ENCODE data around the gene ZNF587B.
"Not testable (repeated sequence)": the region's sequence is repeated elsewhere in the genome, so short reads cannot be mapped to it uniquely, and the experiment has no call there.

ZNF587B gene

DNA sequence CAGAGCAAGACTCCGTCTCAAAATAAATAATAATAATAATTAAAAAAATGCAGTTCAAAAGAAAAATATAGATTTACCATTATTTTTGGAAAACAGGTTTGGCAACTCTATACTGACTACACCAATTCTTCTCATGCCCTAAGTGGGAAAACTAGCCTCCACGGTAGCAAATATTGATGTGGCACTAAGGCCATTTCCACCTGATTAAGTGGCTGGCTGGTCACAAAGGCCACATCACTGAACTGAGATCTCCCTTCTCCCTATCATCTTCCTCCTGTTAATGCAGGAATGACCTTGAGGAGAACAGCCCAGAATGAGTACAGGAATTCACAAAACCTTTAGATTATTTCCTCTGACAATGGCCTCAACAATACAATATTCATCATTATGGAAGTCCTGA is 40.1 kb downstream of the ZNF587B start:
- TF ChIP-seq, protein P1, sequence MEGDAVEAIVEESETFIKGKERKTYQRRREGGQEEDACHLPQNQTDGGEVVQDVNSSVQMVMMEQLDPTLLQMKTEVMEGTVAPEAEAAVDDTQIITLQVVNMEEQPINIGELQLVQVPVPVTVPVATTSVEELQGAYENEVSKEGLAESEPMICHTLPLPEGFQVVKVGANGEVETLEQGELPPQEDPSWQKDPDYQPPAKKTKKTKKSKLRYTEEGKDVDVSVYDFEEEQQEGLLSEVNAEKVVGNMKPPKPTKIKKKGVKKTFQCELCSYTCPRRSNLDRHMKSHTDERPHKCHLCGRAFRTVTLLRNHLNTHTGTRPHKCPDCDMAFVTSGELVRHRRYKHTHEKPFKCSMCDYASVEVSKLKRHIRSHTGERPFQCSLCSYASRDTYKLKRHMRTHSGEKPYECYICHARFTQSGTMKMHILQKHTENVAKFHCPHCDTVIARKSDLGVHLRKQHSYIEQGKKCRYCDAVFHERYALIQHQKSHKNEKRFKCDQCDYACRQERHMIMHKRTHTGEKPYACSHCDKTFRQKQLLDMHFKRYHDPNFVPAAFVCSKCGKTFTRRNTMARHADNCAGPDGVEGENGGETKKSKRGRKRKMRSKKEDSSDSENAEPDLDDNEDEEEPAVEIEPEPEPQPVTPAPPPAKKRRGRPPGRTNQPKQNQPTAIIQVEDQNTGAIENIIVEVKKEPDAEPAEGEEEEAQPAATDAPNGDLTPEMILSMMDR (IDR thresholded peaks at IDR 0.05; ENCODE audit: borderline replicate concordance, control extremely low read depth, extremely low read depth, insufficient read depth, missing control alignments), result no peak
- DNase-seq (ENCODE audit: low spot score), result no peak
- in situ Hi-C loops (cut with MboI; ENCODE audit: low sequenced_read_pairs, unreplicated experiment), result no loop called here

DNA sequence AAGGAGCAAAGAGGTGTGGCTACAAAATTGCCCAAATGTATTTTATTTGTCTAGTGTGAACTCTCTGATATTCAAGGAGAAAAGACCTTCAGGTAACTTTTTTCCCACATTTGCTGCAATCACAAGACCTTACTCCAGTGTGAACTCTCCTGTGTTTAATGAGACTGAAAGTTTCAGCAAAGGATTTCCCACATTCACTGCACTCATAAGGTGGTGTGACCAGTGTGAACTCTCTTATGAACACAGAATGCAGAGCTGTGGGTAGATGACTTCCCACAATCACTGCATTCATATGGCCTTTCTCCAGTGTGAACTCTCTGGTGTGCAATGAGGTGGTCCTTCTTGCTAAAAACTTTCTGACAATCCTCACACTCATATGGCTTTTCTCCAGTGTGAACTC is 42.4 kb downstream of the ZNF587B start:
- TF ChIP-seq, protein P1 (IDR thresholded peaks at IDR 0.05; ENCODE audit: borderline replicate concordance, control extremely low read depth, extremely low read depth, insufficient read depth, missing control alignments), result no peak
- in situ Hi-C loops (cut with MboI; ENCODE audit: low sequenced_read_pairs, unreplicated experiment), result no loop called here
- DNase-seq (ENCODE audit: low spot score), result no peak

DNA sequence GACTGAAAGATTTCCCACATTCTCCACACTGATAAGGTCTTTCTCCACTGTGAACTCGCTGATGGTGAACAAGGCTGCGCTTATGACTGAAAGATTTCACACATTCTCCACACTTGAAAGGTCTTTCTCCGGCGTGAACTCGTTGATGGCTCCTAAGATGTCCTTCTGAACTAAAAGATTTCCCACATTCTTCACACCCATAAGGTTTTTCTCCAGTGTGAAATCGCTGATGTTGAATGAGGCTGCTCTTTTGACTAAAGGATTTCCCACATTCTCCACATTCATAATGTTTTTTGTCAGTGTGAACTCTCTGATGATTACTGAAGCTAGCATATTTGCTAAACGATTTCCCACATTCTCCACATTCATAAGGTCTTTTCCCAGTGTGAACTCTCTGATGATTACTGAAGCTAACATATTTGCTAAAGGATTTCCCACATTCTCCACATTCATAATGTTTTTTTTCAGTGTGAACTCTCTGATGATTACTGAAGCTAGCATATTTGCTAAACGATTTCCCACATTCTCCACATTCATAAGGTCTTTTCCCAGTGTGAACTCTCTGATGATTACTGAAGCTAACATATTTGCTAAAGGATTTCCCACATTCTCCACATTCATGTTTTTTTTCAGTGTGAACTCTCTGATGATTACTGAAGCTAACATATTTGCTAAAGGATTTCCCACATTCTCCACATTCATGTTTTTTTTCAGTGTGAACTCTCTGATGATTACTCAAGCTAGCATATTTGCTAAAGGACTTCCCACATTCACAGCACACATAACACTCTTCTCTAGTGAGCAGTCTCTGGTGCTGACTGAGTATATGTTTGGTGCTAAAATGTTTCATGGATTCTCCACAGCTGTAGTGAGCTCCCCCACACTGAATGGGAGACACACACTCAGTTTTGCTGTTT is 44.0 kb downstream of the ZNF587B start:
- in situ Hi-C loops (cut with MboI; ENCODE audit: low sequenced_read_pairs, unreplicated experiment); DNase-seq (ENCODE audit: low spot score): not testable (repeated sequence)

DNA sequence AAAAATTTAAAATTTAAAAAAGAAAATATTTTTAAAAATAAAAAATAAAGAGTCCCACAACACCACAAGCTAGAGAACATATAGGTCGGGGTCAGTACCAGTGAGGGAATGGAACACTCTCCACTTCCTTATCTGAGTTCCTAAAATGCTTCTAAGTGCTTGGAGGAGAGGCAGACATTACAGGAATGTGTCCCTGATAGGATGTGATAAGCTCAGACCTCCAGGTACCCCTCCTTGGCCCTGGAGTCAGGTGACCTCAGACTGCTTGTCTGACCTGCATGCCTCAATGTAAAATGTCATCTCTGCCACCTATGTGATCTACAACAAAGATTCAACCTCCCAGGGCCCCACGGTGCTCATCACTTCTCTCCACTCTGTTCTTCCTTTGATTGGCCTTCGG is 55.9 kb downstream of the ZNF587B start:
- in situ Hi-C loops (cut with MboI; ENCODE audit: low sequenced_read_pairs, unreplicated experiment), result no loop called here
- TF ChIP-seq, protein P1 (IDR thresholded peaks at IDR 0.05; ENCODE audit: borderline replicate concordance, control extremely low read depth, extremely low read depth, insufficient read depth, missing control alignments), result no peak

DNA sequence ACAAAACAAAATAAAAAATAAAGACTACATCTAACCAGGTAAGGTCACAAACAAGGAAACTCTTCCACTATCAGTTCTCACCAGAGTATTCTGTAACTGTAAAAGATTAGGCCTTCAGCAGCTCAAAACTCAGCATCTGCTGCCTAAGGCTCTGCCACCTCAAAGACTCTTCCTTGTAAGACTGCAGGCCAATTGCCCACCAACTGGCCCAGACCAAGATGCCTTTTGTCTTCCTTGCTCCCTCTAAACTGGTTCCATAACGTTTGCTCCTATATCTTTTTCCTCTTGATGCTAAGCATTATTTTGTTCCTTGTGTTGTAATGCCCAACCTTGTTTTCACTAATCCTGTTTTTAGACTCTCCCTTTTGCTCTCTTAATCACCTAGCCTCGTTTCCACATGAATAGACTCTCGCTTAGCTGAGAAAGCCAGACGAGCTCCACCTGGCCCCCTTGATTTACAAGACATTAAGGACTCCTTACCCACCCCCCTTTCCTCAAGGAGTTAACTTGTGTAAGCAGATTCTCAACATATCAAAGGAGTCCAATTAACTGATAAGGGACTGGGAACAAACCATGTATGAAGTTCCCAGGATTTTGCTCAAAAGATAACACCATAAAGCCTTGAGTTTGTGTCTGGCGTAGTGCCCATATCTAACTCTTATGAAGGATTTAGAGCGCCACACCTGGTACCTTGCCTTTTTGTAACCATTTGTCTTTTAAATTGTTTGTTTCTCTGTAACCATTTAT is 57.3 kb downstream of the ZNF587B start:
- TF ChIP-seq, protein P1 (IDR thresholded peaks at IDR 0.05; ENCODE audit: borderline replicate concordance, control extremely low read depth, extremely low read depth, insufficient read depth, missing control alignments), result no peak
- in situ Hi-C loops (cut with MboI; ENCODE audit: low sequenced_read_pairs, unreplicated experiment), result no loop called here
- no peak for DNase-seq (ENCODE audit: low spot score)

More for the DNA sequence above, 55.9 kb downstream of the ZNF587B start:
- no peak for DNase-seq (ENCODE audit: low spot score)

DNA sequence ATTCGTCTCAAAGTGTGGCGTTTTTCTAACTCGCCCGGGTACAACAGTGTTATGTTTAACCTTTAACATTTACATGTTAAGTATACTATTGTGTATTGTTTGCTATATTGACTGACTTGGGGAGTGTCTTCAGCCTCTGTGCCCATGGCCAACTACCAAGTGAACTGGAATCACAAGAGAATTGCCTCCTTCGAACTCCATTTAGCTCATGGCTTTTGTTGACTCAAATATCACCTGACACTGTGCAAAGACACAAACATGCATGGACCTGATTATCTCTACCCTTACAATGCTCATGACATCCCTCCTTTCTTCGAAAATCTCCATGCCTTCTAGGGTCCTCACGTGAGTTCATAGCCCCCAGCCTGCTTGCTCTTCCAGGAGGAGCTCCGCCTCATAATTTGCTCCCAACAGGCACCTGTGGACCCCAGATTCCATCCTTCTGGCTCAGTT is 58.0 kb downstream of the ZNF587B start:
- in situ Hi-C loops (cut with MboI; ENCODE audit: low sequenced_read_pairs, unreplicated experiment), result no loop called here
- peak; percentile 30 for DNase-seq (ENCODE audit: low spot score)
- TF ChIP-seq, protein P1 (IDR thresholded peaks at IDR 0.05; ENCODE audit: borderline replicate concordance, control extremely low read depth, extremely low read depth, insufficient read depth, missing control alignments), result no peak

All from GM13976 (cell line).